PFSK-1 (cell line): Measurements from ENCODE around the gene ZDHHC14.

Experiments used
- REST ChIP-seq, 2 experiments: IDR thresholded peaks; 2 replicates each; pipeline versions ENCODE4 v1.6.1 to v1.8.0; 2011 to 2012; ENCODE audit warnings: low read depth in 2 of 2, low read length in 2 of 2, control low read depth in 1 of 2, inconsistent platforms in 1 of 2, mild to moderate bottlenecking in 1 of 2, moderate library complexity in 1 of 2; ENCODE audit not compliant: insufficient read depth in 1 of 2
- SIN3A ChIP-seq: IDR thresholded peaks from 2 replicates; pipeline ENCODE4 v1.6.1; 2012; ENCODE audit warnings: mild to moderate bottlenecking, low read length, moderate library complexity, borderline replicate concordance; ENCODE audit not compliant: insufficient read depth

- TF ChIP-seq REST (IDR thresholded peaks at IDR 0.05; ENCODE audit: insufficient read depth in 1 of 2, low read depth in 2 of 2, low read length in 2 of 2) (no peak), SIN3A (no peak)
These were observed 282.3 kb downstream of the ZDHHC14 start for GRCh38 chr6:157663261-157663660.
